ENCODE data around the gene LRP4.

The LRP4 gene

DNA sequence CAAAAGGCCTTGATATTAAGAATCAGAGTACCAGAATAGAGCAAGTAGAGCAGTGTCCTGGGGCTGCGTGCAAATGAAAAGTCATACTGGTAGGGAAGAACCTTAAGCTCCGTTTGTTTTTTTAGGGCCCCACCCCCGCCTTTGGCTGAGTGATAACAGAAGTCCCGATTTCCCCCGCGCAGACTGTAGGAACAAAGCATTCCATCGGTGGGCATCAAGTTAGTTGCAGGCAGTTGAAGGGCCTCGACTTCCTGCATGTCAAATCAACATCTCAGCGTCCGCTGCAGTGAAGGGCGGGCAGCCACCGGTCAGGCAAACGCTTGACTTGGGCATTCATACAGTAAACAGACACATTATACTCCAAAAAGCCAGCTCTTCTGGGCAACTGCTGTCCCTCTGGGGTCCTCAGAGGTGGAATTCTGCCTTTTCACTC, 11.7 kb downstream of the LRP4 start:
- peaks cover 5% of the 10 kb centered on the region for H3K4me1 Mint-ChIP-seq
- no peak for DNase-seq
- no peak overlapping the region for H3K27ac Mint-ChIP-seq
- no peak for ATAC-seq
- H3K4me3 Mint-ChIP-seq, result no peak overlapping the region
- H3K9me3 Mint-ChIP-seq, result no peaks in the 10 kb centered on the region
- peaks cover 10% of the 10 kb centered on the region for H3K27me3 Mint-ChIP-seq

DNA sequence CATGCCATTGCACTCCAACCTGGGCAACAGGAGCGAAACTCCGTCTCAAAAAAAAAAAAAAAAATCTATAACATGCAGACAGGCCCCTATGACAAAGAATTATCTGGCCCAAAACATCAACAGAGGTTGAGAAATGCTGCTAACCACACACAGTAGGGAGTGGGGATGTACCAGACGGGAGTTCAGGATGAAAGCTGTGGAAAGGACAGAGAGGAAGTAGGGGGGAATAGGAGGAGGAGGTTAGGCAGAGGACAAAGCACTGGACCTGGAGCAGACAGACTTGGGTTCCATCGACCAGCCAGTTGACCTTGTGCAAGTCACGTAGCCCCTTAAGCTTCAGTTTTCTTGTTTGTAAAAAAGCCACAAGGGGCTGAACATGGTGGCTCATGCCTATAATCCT, 12.5 kb downstream of the LRP4 start:
- Mint-ChIP-seq H3K9me3 (no peaks in the 10 kb centered on the region), H3K27ac (no peak overlapping the region), H3K4me3 (no peak overlapping the region), H3K27me3 (peaks cover 3% of the 10 kb centered on the region), H3K4me1 (peaks cover 5% of the 10 kb centered on the region)
- DNase-seq, result no peak
- no peak for ATAC-seq

DNA sequence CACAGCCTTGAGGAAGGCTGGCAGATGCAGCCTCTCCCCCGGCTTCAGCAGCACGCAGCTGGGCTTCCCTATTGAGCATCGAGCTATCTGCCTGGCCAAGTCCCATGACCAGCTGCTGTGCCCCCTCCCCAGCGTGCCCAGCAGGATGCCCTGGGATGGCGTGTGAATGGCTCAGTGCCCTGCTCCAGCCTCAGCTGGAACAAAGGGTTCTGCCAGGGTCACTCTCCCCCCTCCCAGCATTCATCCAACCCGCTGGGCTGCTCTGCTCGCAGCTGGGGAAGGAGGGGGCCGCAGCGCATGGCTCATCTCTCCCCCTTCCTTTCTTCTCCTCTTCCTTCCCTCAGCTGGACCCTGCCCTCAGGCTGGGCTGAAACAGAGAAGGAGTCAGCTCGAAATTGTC, 14.5 kb downstream of the LRP4 start:
- no peaks in the 10 kb centered on the region for H3K27me3 Mint-ChIP-seq

DNA sequence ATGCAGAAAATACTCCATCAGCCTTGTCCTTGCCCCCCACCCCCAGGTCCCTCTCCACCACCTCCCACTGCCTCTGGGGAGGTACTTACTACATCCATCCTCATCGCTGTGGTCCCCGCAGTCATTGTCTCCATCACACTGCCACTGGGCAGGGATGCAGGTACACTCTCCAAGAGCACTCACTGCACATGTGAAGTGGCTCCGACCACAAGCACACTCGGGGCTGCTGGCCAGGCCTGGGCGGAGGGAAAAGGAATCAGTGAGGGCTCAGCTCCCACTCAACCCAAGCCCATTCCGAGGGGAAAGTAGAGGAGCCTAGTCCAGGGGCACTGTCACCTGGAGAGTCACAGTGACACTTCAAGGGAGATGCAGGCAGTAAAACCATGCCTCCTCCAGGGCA, 15.7 kb downstream of the LRP4 start:
- no peak for ATAC-seq
- no peak overlapping the region for H3K4me3 Mint-ChIP-seq
- no peaks in the 10 kb centered on the region for H3K27me3 Mint-ChIP-seq
- no peak overlapping the region for H3K27ac Mint-ChIP-seq
- no peaks in the 10 kb centered on the region for H3K9me3 Mint-ChIP-seq
- no peak for DNase-seq
- peaks cover 5% of the 10 kb centered on the region for H3K4me1 Mint-ChIP-seq

More for the DNA sequence above, 14.5 kb downstream of the LRP4 start:
- peaks cover 5% of the 10 kb centered on the region for H3K4me1 Mint-ChIP-seq
- no peak for ATAC-seq
- no peak overlapping the region for H3K27ac Mint-ChIP-seq
- no peaks in the 10 kb centered on the region for H3K9me3 Mint-ChIP-seq
- no peak overlapping the region for H3K4me3 Mint-ChIP-seq
- no peak for DNase-seq

DNA sequence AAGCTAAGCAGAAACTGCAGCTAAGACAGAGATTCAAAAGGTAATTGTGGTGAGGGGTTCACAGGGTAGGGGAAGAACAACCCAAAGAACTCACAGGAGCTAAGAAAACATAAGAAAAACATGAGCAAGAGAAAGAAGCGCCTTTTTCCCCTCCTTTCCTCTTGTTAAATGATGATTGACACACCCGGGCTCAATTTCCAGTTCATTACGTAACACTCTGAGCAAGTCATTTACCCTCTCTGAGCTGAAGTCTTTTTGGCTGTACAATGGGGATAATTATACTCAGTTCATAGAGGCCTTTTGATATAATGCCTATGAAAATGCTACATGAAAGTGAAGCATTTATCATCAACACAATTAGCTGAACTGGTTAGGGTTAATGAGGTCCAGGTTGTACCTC, 17.2 kb downstream of the LRP4 start:
- DNase-seq (no peak), ATAC-seq (no peak)
- no peaks in the 10 kb centered on the region for H3K9me3 Mint-ChIP-seq
- H3K27me3 Mint-ChIP-seq, result no peaks in the 10 kb centered on the region
- H3K4me1 Mint-ChIP-seq, result no peaks in the 10 kb centered on the region
- no peak overlapping the region for H3K4me3 Mint-ChIP-seq
- no peak overlapping the region for H3K27ac Mint-ChIP-seq

DNA sequence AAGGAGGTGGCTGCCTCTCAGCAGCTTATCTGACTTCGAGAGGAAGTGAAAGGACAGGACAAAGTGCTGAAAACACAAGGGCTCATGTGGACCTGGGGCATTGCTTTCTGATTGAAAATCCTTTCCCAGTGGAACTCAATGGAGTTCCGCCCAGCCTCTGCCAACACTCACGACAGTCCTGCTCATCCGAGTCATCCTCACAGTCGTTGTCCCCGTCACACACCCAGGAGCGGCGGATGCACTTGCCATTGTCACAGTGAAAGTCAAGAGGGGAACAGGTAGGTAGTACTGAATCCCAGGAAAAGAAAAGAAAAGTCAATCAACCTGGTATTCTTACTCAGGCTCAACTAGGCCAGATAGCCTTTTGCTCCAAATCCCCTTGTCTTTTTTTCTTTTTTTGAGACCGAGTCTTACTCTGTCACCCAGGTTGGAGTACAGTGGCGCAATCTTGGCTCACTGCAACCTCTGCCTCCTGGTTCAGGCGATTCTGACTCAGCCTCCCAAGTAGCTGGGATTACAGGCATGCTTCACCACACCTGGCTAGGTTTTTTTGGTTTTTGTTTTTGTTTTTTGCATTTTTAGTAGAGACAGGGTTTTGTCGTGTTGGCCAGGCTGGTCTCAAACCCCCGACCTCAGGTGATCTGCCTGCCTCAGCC, 18.1 kb downstream of the LRP4 start:
- DNase-seq (no peak), ATAC-seq (no peak)
- Mint-ChIP-seq H3K4me3 (no peak overlapping the region), H3K27me3 (no peaks in the 10 kb centered on the region), H3K27ac (no peak overlapping the region), H3K4me1 (no peaks in the 10 kb centered on the region), H3K9me3 (no peaks in the 10 kb centered on the region)

DNA sequence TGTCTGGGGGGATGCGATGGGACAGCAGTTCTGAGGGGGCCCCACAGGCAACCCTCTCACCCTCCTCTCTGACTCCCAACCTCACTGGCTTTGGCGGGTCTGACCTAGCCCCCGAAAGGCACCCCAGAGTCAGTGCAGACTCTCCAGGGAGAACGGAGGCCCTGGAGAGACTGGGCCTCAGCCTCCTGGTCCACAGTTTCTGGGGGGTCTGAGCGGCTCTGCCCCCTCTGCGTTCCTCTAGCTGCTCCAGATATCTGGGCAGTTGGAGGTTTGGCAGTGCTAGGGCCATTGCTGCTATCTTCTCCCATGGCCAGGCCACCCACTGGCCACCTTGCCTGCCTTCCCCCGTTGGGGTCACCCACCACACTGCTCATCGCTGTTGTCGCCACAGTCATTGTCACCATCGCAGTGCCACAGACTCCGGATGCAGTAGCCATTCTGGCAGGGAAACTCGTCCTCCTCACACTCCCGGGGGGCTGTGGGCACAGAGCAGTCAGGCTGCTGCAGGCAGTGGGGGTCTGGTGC, 18.8 kb downstream of the LRP4 start:
- H3K4me1 Mint-ChIP-seq, result no peaks in the 10 kb centered on the region
- no peak for ATAC-seq
- H3K9me3 Mint-ChIP-seq, result no peaks in the 10 kb centered on the region
- DNase-seq, result no peak
- no peak overlapping the region for H3K4me3 Mint-ChIP-seq
- H3K27ac Mint-ChIP-seq, result no peak overlapping the region
- H3K27me3 Mint-ChIP-seq, result no peaks in the 10 kb centered on the region

DNA sequence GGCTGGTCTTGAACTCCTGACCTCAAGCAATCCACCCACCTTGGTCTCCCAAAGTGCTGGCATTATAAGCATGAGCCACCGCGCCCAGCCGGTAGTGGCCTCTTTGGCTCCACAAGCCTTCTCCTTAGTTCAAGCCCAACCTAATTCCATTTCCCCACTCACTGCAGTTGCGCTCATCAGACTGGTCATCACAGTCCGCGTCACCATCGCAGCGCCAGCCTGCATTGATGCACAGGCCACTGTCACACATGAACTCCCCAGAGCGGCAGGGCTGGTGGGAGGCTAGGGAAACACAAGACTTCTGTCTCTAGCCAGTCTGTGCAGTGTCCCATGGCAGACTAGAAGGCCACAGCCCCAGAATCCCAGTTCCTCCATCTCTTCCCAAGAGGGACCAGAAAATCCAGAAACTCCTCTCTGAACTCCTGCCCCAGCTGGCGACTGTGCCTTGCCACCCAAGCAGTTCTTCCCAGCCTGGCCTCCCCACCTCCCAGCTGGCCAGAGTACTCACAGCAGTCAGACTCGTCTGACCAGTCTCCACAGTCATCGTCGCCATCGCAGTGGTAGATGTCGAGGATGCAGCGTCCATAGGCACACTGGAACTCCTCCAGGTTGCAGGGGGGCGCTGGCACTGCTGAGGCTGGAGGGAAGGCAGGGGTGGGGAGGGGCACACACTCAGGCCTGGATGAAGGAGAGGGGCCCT, 19.8 kb downstream of the LRP4 start:
- Mint-ChIP-seq H3K4me1 (no peaks in the 10 kb centered on the region), H3K9me3 (no peaks in the 10 kb centered on the region), H3K4me3 (no peak overlapping the region), H3K27ac (no peak overlapping the region), H3K27me3 (no peaks in the 10 kb centered on the region)
- ATAC-seq (no peak), DNase-seq (no peak)

DNA sequence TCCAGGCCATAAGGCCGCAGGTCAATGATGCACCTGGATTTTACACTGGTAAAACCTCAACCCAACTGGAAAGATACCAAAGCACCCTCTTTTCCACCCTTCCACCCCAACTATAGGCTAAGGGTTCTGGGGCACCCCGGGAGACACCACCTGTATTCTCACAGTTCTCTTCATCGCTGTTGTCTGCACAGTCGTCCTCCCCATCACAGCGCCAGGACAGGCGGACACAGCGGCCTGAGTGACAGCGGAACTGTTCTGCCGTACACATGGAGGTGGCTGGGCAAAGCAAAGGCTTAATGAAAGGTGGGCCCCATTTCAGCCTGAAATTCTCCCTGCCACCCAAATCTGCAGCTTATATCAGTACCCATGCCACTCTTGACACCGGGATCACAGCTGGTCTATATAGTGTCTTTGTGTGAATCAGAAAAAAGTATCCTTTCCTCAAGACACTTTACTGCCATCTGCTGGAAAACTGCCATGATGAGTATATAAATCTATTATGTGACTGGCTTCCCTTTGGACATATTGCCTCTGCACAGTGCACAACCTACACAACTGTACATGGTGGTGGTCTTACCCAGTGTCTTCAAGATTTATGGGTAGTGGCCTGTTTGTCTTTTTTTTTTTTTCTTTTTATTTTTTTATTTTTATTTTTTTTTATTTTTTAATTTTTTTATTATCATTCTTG, 21.5 kb downstream of the LRP4 start:
- Mint-ChIP-seq H3K9me3 (no peaks in the 10 kb centered on the region), H3K4me3 (no peak overlapping the region), H3K27me3 (no peaks in the 10 kb centered on the region), H3K4me1 (no peaks in the 10 kb centered on the region), H3K27ac (no peak overlapping the region)
- ATAC-seq (peak; percentile 69), DNase-seq (no peak)

DNA sequence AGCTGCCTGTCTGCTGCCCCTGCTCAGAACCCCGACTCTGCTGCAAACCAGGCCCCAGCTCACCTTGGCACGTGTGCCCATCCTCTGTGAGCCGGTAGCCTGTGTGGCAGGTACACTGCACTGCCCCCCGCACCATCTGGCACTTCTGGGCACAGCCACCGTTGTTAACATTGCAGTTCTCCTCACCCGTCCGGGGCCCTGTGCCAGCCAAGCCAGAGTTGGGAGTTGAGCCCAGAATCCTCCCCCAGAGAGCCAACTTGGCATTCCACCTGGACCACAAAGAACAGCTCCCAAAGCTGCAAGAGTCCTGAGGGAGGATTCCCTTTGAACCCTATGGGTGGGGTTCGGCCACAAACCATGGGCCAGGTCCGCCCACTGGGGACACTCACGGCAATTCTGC, 22.5 kb downstream of the LRP4 start:
- H3K9me3 Mint-ChIP-seq, result no peaks in the 10 kb centered on the region
- DNase-seq, result no peak
- H3K27ac Mint-ChIP-seq, result no peak overlapping the region
- no peaks in the 10 kb centered on the region for H3K27me3 Mint-ChIP-seq
- H3K4me1 Mint-ChIP-seq, result no peaks in the 10 kb centered on the region
- no peak overlapping the region for H3K4me3 Mint-ChIP-seq
- ATAC-seq, result no peak

DNA sequence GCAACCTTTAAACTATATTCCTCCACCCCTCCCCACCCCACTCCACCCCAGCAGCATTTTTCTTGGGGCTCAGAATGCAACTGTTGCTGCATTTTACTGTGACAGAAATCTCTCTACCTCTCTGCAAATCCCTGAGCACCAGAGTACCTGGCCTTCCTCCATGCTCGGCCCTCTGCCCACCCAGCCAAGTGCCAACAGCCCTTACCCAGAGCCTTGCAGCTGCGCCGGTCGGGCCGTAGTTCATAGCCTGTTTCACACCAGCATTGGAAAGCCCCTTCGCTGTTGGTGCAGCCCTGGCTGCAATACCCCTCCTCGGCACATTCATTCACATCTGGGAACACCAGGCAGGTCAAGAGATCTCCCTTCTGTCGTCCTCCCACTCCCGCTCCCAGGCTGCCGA, 23.4 kb downstream of the LRP4 start:
- Mint-ChIP-seq H3K4me3 (no peak overlapping the region), H3K27ac (peak overlapping the region in 1 of 2 donors; percentile 48), H3K9me3 (no peaks in the 10 kb centered on the region), H3K4me1 (no peaks in the 10 kb centered on the region), H3K27me3 (no peaks in the 10 kb centered on the region)
- ATAC-seq (no peak), DNase-seq (no peak)

DNA sequence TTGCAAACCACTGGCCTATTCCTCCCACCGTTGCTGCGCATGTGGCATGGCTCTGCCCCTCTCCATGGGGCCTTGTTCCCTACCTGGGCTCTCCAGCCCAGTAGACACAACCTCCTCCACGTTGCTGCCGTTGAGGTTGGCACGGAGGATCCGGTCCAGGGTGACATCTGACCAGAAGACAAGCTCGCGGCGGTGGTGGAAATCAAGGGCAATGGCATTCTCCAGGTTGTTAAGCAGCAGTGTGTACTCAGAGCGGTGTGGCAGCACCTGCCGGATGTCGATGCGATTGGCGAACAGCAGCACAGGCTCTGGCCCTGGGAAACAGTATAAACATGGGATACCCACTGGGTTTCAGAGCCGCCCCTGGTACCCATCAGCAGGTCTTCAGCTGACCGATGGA, 23.8 kb downstream of the LRP4 start:
- ATAC-seq (no peak), DNase-seq (no peak)
- H3K9me3 Mint-ChIP-seq, result no peaks in the 10 kb centered on the region
- no peak overlapping the region for H3K27ac Mint-ChIP-seq
- peaks cover 1% of the 10 kb centered on the region for H3K27me3 Mint-ChIP-seq
- no peaks in the 10 kb centered on the region for H3K4me1 Mint-ChIP-seq
- no peak overlapping the region for H3K4me3 Mint-ChIP-seq

DNA sequence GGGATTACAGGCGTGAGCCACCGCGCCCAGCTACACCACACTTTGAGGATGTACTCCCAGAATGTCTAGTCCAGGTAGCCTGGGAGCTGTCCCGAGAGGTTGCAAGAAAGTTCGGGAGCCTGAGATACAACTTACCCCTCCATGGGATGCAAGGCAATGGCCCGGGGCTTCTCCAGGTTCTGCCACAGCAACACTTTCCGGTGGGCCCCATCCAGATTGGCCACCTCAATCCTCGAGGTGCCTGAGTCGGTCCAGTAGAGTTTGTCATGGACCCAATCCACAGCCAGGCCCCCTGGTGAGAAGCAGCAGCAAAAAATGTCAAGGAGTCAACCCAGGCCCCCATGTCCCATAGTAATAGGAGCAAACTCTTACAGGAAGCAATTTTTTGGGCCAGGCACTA, 25.5 kb downstream of the LRP4 start:
- peaks cover 7% of the 10 kb centered on the region for H3K27me3 Mint-ChIP-seq
- no peaks in the 10 kb centered on the region for H3K4me1 Mint-ChIP-seq
- DNase-seq (no peak), ATAC-seq (no peak)
- no peak overlapping the region for H3K4me3 Mint-ChIP-seq
- H3K9me3 Mint-ChIP-seq, result no peaks in the 10 kb centered on the region
- H3K27ac Mint-ChIP-seq, result no peak overlapping the region

DNA sequence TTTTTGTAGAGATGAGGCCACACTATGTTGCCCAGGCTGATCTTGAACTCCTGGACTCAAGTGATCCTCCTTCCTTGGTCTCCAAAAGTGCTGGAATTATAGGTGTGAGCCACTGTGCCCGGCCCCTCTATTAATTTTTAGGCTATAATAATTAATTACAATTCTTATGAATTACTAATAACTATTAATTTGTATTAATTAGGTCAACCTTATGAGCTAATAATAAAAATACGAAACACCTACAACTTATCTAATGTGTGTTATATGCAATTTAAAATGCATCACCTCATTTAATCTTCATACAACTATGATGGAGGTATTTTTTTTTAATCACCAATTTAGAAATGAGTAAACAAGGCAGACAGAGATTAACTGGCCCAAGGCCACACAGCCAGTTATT, 26.2 kb downstream of the LRP4 start:
- Mint-ChIP-seq H3K9me3 (no peaks in the 10 kb centered on the region), H3K27me3 (peaks cover 7% of the 10 kb centered on the region), H3K4me3 (no peak overlapping the region), H3K27ac (no peak overlapping the region), H3K4me1 (no peaks in the 10 kb centered on the region)
- no peak for ATAC-seq
- no peak for DNase-seq

DNA sequence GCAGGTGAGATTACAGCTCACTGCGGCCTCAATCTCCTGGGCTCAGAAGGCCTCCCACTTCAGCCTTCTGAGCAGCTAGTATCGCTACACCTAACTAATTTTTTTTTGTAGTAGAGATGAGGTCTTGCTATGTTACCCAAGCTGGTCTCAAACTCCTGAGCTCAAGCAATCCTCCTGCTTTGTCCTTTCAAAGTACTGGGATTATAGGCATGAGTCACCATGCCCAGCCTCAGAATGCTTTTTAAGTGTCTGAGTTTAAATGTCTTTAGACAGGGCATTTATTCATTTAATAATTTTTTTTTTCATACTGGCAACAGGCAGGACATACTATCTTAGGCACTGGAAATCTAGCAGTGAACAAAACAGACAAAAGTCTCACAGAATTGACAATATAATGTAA, 27.7 kb downstream of the LRP4 start:
- H3K27me3 Mint-ChIP-seq, result peaks cover 7% of the 10 kb centered on the region
- no peak for ATAC-seq
- H3K9me3 Mint-ChIP-seq, result no peaks in the 10 kb centered on the region
- no peak for DNase-seq
- no peaks in the 10 kb centered on the region for H3K4me1 Mint-ChIP-seq
- H3K27ac Mint-ChIP-seq, result no peak overlapping the region
- no peak overlapping the region for H3K4me3 Mint-ChIP-seq

Measured in stimulated activated naive CD8-positive, alpha-beta T cell treated with anti-CD3 and anti-CD28 coated beads, Interleukin-15, amount 100 ng/mL, for 72 hours (primary cell).